ENCODE results near the gene LMCD1. TPM values are rescaled to one million over a fixed set of nuclear protein-coding genes. Genes with fewer than 3 reads are reported as not detected.

The LMCD1 gene
- total and polyA plus RNA-seq, 8 donors, result 14.0 to 39.4 (median 17.4) TPM

DNA sequence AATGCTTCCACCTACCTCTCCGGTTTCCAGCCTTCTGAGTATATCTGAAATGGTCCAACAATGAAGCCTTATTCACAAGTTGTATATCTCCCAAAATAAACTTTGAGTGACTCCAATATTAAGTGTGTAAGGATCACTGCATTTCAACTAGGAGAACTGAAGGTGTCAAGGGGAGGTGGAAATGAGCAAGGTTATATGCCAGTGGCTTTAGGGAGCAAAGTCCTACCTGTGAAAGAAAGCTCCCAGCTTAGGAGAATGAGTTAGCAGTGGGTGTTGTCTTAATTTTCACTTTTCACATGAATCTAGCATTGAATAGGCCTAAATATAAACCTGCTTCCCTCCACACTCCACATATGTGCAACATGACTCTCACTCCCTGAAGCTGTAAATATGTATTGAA lies 29.0 kb downstream of the LMCD1 start:
- DNase-seq (no peak), ATAC-seq (no peak), FAIRE-seq (no peak)
- H3K27me3 ChIP-seq, result no peaks in the 10 kb centered on the region
- intact Hi-C loops (cut with DNase I), result no loop called here
- no peaks in the 10 kb centered on the region for H3K36me3 ChIP-seq
- TF ChIP-seq, protein P1, sequence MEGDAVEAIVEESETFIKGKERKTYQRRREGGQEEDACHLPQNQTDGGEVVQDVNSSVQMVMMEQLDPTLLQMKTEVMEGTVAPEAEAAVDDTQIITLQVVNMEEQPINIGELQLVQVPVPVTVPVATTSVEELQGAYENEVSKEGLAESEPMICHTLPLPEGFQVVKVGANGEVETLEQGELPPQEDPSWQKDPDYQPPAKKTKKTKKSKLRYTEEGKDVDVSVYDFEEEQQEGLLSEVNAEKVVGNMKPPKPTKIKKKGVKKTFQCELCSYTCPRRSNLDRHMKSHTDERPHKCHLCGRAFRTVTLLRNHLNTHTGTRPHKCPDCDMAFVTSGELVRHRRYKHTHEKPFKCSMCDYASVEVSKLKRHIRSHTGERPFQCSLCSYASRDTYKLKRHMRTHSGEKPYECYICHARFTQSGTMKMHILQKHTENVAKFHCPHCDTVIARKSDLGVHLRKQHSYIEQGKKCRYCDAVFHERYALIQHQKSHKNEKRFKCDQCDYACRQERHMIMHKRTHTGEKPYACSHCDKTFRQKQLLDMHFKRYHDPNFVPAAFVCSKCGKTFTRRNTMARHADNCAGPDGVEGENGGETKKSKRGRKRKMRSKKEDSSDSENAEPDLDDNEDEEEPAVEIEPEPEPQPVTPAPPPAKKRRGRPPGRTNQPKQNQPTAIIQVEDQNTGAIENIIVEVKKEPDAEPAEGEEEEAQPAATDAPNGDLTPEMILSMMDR (IDR thresholded peaks at IDR 0.05), result no peak
- H3K27ac ChIP-seq, result no peak overlapping the region
- no peak overlapping the region for H3K4me3 ChIP-seq
- no peaks in the 10 kb centered on the region for H3K9me3 ChIP-seq
- H3K4me1 ChIP-seq, result peaks cover 0 to 10% (median 3%) of the 10 kb centered on the region in 3 donors
- WGBS, 2 donors, result 63 to 73% methylated on average over 1 of the region's 1 CpG

GRCh38 chr3:8532251-8532871 lies 30.7 kb downstream of the LMCD1 start:
- Histone ChIP-seq H3K27me3 (no peaks in the 10 kb centered on the region), H3K4me3 (no peak overlapping the region), H3K4me1 (peaks cover 0 to 10% (median 3%) of the 10 kb centered on the region in 3 donors), H3K27ac (no peak overlapping the region), H3K36me3 (no peaks in the 10 kb centered on the region), H3K9me3 (no peaks in the 10 kb centered on the region)
- intact Hi-C loops (cut with DNase I), result no loop called here
- WGBS, 2 donors, result 49 to 55% methylated on average over 7 of the region's 7 CpGs
- DNase-seq, result no peak
- ATAC-seq, result peak in 3 of 4 donors; percentile 19 to 38 (median 30)
- TF ChIP-seq, protein P1 (IDR thresholded peaks at IDR 0.05), result no peak
- FAIRE-seq, result no peak

DNA sequence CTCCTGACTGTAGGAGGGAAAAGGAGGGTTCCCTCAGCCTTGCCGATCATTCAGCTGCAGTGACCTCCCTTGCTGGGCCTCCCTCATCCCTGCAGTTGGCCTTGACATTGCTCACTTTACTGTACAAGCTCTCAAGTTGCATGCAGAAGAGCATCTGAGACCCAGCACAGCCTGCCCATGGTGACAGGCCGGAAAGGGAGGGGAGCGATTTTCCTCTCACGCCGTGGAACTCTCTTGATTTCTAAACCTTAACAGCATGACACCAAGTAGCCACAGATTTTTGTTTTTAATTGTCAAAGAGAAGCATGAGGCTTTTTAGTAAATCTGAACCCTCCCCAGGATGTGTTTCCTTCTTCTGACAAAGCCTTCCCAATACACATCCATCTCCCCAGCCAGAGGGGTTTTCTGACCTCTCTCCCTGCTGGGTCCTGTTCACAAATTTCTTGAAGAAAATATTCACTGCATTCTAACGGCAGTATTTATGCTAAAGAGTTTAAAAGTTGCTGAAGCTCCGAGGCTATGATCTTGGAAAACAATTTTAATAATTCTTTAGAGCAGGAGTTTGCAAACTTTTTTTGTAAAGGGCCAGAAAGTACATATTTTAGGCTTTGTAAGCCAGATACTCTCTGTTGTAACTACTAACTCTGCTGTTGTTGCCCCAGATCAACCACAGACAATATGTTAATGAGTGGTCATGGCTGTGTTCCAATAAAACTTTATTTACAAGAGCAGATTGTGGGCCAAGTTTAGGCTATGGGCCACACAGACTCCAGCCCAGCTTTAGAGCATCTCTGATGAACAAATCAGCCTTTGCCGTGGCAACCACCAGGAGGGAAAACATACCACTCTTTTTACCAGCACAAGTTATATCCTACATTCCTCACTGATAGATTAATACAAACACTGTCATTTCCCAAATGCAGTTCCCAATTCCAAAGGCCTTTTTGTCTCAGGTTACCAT lies 34.8 kb downstream of the LMCD1 start:
- DNase-seq, result no peak
- ATAC-seq, result no peak
- Histone ChIP-seq H3K36me3 (peaks cover 0 to 20% (median 0%) of the 10 kb centered on the region in 3 donors), H3K27ac (no peak overlapping the region), H3K27me3 (no peaks in the 10 kb centered on the region), H3K4me3 (no peak overlapping the region), H3K4me1 (peaks cover 0 to 4% (median 0%) of the 10 kb centered on the region in 3 donors), H3K9me3 (no peaks in the 10 kb centered on the region)
- intact Hi-C loops (cut with DNase I), result no loop called here
- WGBS, 2 donors, result 92 to 97% methylated on average over 8 of the region's 8 CpGs
- FAIRE-seq, result no peak
- TF ChIP-seq, protein P1 (IDR thresholded peaks at IDR 0.05), result no peak

GRCh38 chr3:8537440-8537839 lies 35.8 kb downstream of the LMCD1 start:
- H3K27ac ChIP-seq, result no peak overlapping the region
- TF ChIP-seq, protein P1 (IDR thresholded peaks at IDR 0.05), result no peak
- no peaks in the 10 kb centered on the region for H3K4me1 ChIP-seq
- H3K4me3 ChIP-seq, result no peak overlapping the region
- WGBS, 2 donors, result 89 to 94% methylated on average over 1 of the region's 1 CpG
- no peaks in the 10 kb centered on the region for H3K27me3 ChIP-seq
- FAIRE-seq (no peak), ATAC-seq (no peak), DNase-seq (no peak)
- no peaks in the 10 kb centered on the region for H3K9me3 ChIP-seq
- intact Hi-C loops (cut with DNase I), result no loop called here
- peaks cover 0 to 25% (median 0%) of the 10 kb centered on the region in 3 donors for H3K36me3 ChIP-seq

Data from pancreas (tissue), 10 donors.